GM20431 (cell line): ENCODE measurements around the gene THSD4.

Experiments
- in situ Hi-C: fragments of 300-500 bp; cut with MseI, MboI; formaldehyde crosslinking; loops from one replicate; pipeline ENCODE4 v1.15.0; 2020; ENCODE audit warnings: low sequenced_read_pairs; ENCODE audit not compliant: unreplicated experiment

The THSD4 gene

DNA sequence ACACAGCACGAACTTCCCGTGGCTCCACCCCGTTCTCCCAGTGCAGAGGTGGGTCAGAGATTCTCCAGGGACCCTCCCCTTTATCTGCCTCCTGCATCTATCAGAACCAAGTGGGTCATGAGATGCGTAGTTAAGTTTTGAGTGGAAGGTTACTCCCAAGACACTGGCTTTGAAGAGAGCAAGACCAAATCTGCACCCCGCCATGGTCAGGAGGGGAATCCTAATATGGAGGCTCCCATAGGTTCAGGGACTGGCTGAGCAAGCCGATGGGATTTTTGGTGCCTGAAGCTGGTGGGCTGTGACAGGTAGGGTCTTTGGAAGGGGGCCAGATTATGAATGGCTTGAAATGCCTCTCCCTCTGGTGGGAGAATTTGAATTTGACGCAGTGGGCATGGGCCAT, 488.1 kb downstream of the THSD4 start:
- in situ Hi-C loops, result no loop called here

DNA sequence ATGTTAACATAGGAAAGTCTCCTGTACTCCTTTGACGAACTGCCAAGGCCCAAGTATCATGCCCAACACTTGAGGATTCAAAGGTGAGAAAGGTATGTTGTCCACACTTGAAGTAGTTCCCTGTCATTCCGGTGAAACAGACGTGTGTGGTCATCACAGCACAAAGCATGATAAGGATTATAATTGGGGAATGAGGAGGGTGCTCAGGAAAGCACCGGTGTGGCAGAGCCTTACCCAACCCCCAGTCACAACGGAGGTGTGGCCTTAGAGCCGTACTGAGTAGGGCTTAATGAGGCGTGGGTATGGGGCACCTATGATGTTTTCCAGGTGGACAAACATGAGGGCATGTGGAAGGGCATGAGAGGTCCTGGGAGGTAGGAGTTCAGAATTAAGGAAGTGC, 492.1 kb downstream of the THSD4 start:
- in situ Hi-C loops, result no loop called here

DNA sequence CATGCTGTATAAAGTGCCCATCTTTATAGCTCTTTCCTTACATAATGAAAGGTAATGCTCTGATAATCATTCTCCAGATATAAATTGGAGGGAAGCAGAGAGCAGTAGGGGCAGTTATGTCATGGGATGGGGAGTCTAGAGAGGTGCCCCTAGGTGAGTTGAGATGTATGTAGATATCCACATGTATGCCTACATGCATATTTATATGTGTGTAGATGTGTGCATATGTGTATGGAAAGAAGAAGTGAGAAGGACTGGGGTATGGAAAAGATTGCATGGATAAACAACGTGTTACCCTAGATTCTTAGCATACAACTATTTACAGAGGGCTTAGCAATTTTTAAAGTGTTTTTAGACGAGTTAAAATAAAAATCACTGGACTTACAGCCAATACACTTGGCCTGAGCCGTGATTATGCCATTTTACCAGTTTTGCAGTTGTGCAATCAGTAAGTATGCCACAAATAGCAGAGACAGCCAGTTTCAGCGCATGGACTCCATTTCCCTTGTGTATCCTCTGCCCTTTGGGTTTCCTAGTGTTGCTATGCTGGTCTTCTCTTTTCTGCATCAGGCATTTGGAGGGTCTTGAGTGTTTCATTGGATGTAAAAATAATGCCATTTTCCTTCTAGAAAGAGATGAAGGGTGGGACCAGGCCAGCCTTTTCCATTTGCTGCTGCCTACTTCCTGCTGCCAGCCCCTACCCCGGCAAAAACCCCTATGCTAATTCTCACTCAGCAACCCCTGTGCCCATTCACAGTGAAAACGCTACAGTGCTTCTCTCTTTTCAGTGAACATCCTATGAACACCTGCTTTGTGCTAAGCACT, 495.7 kb downstream of the THSD4 start:
- in situ Hi-C loops, result no loop called here

DNA sequence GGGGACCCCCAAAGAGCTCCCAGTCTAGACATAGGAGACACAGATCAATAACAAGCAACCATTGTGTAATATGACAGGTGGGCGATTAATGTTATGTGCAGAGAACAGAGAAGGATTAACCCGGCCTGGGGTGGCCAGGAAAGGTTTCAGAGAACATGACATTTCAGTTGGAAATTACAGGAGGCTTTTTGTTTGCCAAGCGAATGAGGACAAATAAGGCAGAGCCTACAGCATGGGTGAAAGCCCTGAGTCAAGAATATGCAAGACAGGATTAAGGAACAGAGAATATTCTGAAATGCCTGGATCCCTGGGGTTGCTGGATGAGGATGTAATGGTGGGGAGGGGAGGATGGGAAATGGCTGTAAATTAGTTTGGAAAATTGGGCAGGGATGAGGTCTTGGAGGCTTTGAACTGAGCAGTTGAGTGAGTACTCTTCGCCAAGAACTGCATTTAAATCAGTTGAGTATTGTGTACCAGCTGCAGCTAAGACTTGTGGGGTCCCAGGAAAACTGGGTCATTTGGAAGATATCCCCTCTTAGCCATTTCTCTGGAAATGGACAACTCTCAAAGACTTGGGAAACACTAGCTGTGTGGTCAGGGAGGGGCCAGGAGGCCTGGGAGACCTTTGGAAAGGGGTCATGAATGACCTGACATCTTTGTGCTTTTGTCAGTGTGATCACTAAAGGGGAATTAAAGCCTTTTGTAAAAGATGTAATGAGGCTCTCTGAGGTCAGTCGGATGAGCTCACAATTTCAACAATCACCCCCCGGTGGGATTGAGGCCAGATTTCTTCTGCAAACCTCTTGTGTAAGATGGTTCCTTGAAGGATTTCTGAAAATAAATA, 496.5 kb downstream of the THSD4 start:
- in situ Hi-C loops, result no loop called here

DNA sequence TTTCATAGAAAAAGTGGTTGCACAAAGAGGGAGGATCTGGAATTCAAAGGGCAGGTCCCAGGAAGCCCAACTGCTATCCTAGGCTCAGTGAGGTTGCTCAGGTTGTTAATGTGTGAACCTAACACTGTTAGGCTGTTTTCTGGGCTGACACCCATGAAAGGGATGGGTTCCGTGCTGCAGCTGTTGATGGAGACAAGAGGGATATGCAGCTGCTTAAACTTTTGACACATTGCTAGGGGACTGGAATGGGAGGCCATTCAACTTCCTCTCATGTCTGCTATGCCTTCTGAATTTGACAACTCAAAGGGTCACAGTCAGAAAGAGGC, 497.1 kb downstream of the THSD4 start:
- in situ Hi-C loops, result no loop called here

DNA sequence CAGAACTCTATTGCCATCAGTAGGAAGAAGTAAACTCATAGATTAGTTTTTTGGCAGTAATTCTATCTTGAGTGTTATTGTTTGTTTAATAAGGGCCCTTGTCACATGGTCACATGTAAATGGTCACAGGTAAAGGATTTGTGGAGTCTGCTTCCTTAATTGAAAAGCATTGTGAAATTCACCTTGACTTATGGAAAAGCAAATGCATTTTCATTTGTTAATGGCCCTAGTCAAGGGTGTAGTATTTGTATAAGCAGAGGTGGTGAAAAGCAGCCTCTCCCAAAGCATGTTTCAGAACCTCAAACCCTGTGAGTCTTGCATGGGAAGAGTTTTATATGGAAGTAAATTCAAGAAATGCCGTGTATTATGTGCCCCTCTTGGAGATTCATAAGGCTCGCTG, 497.6 kb downstream of the THSD4 start:
- in situ Hi-C loops, result no loop called here

DNA sequence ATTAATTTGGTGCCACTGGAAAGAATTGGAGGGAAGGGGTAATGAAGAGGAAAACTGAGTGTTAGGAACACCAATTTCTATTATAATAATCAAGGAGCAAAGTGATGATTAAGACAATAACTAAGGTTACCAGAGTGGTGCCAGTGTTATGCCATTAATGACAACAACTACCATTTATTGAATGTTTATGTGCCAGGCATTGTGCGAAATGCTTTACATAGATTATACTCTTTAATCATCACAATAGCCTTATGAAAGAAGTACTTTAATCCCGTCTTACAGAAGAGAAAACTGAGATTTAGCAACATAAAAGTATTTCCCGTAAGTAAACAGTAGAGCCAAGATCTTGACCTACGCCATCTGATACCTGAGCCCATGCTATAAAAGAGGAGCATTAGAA, 507.8 kb downstream of the THSD4 start:
- in situ Hi-C loops, result no loop called here

DNA sequence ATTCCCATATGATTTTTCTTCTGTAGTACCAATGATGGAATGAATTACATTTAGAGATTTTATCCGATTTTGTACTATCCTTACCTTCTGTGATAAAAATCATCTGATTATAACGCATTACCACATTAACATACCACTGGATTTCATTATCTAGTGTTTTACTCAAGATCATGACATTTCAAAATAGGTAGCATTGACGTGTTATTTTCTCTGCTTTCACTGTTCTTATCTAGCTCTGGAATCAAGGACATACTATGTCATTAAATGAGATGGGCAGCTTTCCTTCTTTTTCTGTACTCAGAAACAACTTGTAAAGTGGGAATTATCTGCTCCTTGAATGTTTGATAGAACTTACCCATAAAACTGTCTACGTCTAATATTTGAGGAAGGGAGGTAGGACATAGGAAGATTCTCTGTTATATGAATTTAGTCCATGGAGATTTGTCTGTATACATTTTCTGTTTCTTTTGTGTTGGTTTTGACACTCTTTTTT, 511.4 kb downstream of the THSD4 start:
- in situ Hi-C loops, result no loop called here

DNA sequence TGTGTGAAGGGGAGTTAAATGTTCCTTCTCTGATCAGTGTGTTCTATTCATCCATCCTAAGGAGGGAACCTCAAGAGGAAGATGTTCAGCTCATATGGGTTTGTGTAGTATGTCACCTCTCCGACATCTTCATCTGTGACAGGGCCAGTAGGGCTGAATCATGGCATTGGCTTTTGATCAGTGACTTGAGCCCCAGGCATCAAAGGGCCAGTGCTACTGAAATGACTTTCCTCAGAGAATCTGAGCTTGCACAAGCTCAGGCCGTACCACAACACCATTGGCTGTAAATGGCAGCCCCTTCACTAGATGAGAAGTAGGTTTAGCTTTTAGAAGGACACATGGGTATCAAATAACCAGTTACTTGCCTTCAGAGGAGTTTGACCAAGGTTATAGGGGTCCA, 511.9 kb downstream of the THSD4 start:
- in situ Hi-C loops, result no loop called here

DNA sequence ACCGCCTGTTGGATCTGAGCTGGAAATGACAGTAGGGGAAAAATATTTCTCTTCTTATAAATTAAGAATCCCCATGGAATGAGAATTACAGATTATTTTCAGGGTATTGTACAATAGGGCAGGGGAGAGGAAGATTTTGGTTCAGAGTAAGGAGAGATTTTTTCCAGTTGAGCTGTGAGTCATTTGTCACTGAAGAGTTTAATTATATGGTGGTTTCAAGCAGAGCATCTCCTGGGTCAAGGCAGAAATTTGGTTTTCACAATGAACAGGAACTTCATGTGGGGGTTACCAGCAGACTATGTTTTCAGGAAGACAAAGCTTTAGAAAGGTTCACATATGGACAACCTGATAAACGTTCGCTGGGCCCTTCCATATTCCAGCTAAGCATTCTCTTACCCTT, 512.3 kb downstream of the THSD4 start:
- in situ Hi-C loops, result no loop called here

DNA sequence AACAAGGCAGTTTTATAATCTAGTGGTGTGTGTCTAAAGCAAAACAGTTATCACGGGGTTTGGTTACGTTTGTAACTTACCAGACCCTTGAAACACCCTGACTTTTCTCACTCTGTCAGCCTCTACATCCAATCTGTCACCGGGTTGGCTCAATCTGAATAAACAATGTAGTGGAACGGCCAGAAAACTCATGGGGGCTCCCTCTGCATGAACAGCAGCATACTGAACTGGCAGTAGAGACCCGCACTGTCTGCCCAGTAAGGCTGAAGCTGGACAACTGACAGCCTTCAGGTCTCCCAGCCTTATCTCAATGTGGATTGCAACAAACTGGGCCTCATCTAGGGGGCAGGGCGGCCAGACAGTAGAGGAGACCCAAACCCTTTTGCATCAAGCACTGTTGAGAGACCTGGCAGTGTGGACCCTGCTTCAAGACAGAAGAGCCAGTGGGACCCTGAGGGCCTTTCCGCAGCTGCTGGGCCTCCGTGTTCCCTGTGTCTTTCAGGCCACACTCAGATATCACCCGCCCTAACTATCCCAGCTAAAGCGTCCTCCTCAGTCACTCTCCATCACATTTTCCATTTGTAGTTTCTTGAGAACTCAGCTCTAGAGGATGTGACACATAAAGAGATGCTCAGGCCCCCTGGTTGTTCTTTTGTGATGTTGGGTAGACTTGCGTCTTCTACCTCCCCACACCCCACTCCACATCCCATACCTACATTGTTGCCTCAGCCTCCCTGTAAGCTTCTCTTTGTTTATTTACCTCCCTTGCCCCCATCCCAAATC, 513.9 kb downstream of the THSD4 start:
- in situ Hi-C loops, result no loop called here

DNA sequence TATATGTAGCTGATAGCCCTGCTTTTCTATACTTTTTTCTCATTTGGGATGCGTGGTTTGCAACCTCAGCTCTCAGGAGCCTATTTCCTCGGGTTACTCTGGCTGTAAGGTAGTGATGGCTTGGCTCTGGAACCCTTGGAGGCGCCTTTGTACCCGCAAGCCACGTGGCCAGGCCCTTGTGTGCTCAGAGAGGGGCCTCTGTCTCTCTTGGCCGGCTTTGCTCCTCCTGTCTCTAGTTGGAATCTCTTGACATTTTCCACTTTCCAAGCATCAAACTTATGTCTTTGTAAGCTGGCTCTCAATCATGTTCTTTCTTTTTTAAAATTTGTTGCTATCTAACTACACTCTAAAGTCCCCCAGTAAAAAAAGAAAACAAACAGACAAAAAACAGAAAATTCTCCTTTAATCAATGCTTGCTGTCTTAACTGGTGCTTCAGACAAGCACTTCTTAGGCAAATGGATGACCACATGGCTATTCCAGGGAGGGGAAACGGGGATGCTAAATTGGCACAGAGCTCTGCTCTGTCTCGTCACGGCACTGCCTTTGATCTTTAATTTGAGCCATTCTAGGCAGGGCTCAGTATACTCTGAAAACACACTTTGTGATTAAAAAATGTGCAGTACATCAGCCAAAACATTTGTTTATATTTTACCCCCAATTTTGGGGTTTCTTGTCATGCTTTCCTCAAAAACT, 514.7 kb downstream of the THSD4 start:
- in situ Hi-C loops, result no loop called here

DNA sequence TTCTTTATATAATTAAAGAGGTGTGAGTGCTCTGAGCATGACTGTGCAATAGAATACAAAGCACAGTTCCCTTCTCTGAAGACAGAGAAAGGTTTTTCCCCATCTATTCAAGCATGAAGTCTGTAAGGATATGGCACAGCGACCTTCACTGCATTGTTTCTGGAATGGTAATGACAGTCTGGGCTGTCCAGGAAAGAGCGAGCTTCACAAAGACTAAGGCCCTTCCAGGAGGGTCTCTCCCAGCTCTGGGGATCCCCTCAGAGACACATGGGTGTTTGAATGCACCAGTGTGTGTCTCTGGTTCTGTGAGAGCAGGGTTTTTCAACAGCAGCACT, 515.2 kb downstream of the THSD4 start:
- in situ Hi-C loops, result no loop called here

DNA sequence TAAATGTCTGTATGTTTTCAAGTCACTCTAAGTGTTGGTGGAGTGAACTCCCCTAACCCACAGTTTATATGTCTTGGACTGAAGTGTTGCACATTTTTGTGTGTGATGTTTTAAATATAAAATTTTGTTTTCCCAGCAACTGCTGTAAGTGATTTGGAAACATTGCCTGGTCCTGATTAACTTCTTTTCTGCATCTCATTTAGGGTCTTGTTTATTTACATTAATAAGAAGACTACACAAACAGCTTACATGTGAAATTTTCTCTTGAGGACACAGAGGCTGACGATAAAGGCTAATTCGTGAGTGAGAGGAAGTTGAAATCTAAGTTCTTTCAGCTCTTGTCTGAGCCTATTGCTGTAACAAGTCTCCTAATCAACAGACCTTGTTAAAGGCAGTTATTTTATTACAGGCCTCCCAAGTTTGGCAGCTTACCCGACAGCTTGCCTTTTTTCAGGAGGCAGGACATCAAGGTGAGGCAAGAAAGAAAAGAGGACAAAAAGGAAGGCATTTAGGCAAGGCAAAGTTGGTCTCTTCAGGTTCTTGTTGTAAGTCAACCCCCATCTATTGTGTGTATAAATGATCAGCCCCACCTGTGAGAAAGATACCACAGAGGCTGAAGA, 517.4 kb downstream of the THSD4 start:
- in situ Hi-C loops, result no loop called here

DNA sequence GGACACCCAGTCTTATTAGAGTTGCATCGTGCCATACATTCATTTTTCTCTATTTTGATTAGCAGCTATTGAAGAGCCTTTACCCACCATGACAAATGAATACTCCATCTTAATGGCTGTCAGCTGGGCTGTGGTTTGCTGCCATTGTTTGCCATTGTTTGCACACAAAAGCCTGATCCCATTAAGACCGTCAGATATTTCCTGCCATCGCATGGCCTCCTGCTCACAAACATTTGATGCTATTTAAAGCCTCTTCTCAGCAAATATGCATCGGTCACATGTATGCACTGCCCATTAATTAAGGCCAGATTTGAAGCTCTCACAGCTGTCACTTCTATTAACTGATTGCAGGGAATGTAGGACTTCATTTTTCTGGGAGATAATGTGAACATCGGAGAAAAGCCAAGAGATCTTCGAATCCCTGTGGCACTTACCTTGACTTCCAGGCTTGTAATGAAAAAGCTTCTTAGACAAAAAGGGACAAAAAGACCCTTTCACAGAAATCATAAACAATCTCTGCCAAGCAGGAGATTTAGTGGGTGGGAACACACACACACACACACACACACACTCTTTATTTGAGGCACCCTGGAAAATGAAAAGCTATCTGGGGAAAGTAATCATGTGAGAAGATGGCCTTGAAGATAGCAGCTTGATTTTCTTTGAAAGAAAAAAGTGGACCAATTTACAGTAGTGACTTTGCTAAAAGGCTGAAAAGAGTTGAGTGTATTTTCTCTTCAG, 519.7 kb downstream of the THSD4 start:
- in situ Hi-C loops, result no loop called here

DNA sequence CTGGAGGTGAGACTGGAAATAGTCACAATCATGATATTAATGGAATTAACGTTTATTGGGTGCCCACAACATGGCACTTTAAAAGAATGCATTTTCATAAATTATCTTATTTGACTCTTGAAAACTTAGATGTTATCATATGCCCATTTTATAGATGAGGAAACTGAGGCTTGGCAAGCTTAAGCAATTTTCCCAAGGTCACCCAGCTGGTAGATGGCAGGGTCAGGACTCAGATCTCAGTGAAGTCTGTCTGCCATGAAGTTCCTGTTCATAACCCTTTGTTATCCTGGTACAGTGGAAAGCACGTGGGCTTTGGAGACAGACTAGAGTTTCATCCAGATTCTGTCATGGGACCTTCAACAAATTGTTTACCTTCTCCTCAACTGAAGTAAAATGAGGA, 520.5 kb downstream of the THSD4 start:
- in situ Hi-C loops, result no loop called here

DNA sequence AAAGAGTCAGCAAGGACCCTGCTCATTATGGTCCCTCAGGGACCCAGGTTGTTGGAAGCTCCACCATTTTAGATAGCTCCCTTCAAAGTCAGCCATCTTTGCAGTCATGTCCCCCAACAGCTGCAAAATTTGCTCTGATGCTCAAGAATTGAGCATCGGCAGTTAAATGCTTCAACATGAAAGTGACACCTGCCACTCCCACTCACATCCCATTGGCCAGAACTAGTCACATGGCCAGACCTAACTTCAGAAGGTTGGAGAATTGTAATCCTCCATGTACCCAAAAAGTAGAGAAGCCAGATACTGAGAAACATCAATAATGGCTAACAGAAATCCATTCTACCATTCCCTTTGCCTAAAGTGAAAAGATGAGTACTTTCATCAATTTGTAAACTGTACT, 523.6 kb downstream of the THSD4 start:
- in situ Hi-C loops, result no loop called here

DNA sequence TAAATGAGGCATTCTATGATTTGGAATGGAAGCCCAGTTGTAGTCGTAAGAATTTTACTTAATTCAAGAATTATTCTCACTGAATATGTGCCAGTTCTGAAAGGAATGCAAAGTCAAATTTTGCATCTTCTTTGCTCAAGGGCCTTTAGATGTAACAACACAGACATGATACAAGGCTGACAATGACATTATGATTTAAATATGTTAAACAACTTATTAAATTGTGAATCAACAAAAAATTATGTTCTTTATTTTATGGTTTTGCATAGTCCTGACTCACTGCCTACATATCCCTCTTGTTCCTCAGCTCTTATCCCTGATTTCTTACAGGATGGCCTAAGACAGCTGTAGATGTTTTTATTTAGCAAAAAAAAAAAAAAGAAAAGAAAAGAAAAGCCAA, 524.2 kb downstream of the THSD4 start:
- in situ Hi-C loops, result no loop called here

DNA sequence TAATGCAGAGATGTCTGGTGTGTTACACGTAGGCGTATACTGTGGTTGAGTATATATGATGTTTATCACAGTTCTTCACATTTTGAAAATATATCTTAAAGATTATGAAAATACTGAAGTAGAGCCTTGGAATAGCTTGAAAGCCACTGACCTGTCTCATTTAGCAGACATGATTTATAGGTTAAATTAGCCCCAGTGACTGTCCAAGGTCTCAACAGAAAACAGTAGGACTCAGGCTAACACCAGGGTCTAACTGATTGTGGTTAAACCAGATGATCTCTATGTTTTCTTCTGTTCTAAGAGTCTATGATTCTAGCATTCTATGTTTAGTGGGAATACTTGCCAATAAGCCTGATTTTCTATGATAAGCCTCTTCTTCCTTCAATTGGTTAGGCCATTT, 528.6 kb downstream of the THSD4 start:
- in situ Hi-C loops, result no loop called here
